HL-60 (cell line): ENCODE data around the gene ITPK1.

Source experiments
- DNase-seq, 2 experiments: peaks; one replicate each; pipeline ENCODE4 v3.0.0-alpha.2; 2010 to 2020; ENCODE audit warnings: low read depth in 1 of 2, low spot score in 1 of 2
- H3K27ac ChIP-seq: fragments of 250-450 bp; sonication (Bioruptor Pico); replicated peaks from 2 replicates; pipeline ENCODE4 v1.5.1; 2020; ENCODE audit warnings: mild to moderate bottlenecking, moderate library complexity
- H3K27me3 ChIP-seq: fragments of 250-450 bp; sonication (Bioruptor Pico); 2 replicates; pipeline ENCODE4 v1.5.1; 2021; ENCODE audit warnings: mild to moderate bottlenecking, moderate library complexity; ENCODE audit not compliant: insufficient read depth, poor library complexity, severe bottlenecking
- H3K4me3 ChIP-seq: replicated peaks from 2 replicates; pipeline ENCODE4 v1.5.1; 2011; ENCODE audit warnings: mild to moderate bottlenecking, control low read depth, low read length; ENCODE audit not compliant: insufficient read depth
- GABPA ChIP-seq: IDR thresholded peaks from 2 replicates; pipeline ENCODE4 v1.6.1; 2012; ENCODE audit warnings: low read depth
- POLR2AphosphoS5 ChIP-seq: IDR thresholded peaks from 2 replicates; pipeline ENCODE4 v1.6.1; 2012; ENCODE audit warnings: low read depth
- SPI1 ChIP-seq: IDR thresholded peaks from 2 replicates; pipeline ENCODE4 v1.6.1; 2012; ENCODE audit warnings: low read depth, mild to moderate bottlenecking, borderline replicate concordance
- TF ChIP-seq, protein P1 (sequence below): IDR thresholded peaks from 2 replicates; pipeline ENCODE4 v1.6.1; 2012; ENCODE audit warnings: low read depth; ENCODE audit not compliant: insufficient replicate concordance
- TF ChIP-seq, protein P2 (sequence below): IDR thresholded peaks from one replicate; pipeline ENCODE4 v1.5.1; 2011; ENCODE audit warnings: low read length, control low read depth, inconsistent platforms; ENCODE audit not compliant: insufficient read depth

The ITPK1 gene

GRCh38 chr14:92959189-92959531, 156.6 kb downstream of the ITPK1 start:
- TF ChIP-seq SPI1 (no peak), POLR2AphosphoS5 (no peak), GABPA (no peak)
- TF ChIP-seq, protein P1, sequence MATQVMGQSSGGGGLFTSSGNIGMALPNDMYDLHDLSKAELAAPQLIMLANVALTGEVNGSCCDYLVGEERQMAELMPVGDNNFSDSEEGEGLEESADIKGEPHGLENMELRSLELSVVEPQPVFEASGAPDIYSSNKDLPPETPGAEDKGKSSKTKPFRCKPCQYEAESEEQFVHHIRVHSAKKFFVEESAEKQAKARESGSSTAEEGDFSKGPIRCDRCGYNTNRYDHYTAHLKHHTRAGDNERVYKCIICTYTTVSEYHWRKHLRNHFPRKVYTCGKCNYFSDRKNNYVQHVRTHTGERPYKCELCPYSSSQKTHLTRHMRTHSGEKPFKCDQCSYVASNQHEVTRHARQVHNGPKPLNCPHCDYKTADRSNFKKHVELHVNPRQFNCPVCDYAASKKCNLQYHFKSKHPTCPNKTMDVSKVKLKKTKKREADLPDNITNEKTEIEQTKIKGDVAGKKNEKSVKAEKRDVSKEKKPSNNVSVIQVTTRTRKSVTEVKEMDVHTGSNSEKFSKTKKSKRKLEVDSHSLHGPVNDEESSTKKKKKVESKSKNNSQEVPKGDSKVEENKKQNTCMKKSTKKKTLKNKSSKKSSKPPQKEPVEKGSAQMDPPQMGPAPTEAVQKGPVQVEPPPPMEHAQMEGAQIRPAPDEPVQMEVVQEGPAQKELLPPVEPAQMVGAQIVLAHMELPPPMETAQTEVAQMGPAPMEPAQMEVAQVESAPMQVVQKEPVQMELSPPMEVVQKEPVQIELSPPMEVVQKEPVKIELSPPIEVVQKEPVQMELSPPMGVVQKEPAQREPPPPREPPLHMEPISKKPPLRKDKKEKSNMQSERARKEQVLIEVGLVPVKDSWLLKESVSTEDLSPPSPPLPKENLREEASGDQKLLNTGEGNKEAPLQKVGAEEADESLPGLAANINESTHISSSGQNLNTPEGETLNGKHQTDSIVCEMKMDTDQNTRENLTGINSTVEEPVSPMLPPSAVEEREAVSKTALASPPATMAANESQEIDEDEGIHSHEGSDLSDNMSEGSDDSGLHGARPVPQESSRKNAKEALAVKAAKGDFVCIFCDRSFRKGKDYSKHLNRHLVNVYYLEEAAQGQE, result no peak
- TF ChIP-seq, protein P2, sequence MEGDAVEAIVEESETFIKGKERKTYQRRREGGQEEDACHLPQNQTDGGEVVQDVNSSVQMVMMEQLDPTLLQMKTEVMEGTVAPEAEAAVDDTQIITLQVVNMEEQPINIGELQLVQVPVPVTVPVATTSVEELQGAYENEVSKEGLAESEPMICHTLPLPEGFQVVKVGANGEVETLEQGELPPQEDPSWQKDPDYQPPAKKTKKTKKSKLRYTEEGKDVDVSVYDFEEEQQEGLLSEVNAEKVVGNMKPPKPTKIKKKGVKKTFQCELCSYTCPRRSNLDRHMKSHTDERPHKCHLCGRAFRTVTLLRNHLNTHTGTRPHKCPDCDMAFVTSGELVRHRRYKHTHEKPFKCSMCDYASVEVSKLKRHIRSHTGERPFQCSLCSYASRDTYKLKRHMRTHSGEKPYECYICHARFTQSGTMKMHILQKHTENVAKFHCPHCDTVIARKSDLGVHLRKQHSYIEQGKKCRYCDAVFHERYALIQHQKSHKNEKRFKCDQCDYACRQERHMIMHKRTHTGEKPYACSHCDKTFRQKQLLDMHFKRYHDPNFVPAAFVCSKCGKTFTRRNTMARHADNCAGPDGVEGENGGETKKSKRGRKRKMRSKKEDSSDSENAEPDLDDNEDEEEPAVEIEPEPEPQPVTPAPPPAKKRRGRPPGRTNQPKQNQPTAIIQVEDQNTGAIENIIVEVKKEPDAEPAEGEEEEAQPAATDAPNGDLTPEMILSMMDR, result no peak
- Histone ChIP-seq H3K4me3 (no peak overlapping the region), H3K27ac (no peak overlapping the region), H3K27me3 (no peaks in the 10 kb centered on the region)
- DNase-seq, result no peak

GRCh38 chr14:92958373-92959188, 157.1 kb downstream of the ITPK1 start:
- H3K4me3 ChIP-seq, result no peak overlapping the region
- TF ChIP-seq, protein P2, result no peak
- TF ChIP-seq SPI1 (no peak), POLR2AphosphoS5 (no peak), GABPA (no peak)
- TF ChIP-seq, protein P1, result no peak
- H3K27ac ChIP-seq, result no peak overlapping the region
- no peak for DNase-seq
- no peaks in the 10 kb centered on the region for H3K27me3 ChIP-seq

- no peak overlapping the region for H3K27ac ChIP-seq
- no peak overlapping the region for H3K4me3 ChIP-seq
- no peaks in the 10 kb centered on the region for H3K27me3 ChIP-seq
- TF ChIP-seq POLR2AphosphoS5 (no peak), GABPA (no peak), SPI1 (no peak)
- TF ChIP-seq, protein P1, result no peak
- TF ChIP-seq, protein P2, result no peak
- DNase-seq, result no peak
These were observed 158.8 kb downstream of the ITPK1 start for GRCh38 chr14:92956961-92957360.
